IPS-NIHi11 (cell line): ENCODE data around the gene ANO7.

Experiments
- DNase-seq: peaks from one replicate; pipeline ENCODE4 v3.0.0; 2012; ENCODE audit warnings: mixed read lengths, low spot score

ANO7 gene, protein sequence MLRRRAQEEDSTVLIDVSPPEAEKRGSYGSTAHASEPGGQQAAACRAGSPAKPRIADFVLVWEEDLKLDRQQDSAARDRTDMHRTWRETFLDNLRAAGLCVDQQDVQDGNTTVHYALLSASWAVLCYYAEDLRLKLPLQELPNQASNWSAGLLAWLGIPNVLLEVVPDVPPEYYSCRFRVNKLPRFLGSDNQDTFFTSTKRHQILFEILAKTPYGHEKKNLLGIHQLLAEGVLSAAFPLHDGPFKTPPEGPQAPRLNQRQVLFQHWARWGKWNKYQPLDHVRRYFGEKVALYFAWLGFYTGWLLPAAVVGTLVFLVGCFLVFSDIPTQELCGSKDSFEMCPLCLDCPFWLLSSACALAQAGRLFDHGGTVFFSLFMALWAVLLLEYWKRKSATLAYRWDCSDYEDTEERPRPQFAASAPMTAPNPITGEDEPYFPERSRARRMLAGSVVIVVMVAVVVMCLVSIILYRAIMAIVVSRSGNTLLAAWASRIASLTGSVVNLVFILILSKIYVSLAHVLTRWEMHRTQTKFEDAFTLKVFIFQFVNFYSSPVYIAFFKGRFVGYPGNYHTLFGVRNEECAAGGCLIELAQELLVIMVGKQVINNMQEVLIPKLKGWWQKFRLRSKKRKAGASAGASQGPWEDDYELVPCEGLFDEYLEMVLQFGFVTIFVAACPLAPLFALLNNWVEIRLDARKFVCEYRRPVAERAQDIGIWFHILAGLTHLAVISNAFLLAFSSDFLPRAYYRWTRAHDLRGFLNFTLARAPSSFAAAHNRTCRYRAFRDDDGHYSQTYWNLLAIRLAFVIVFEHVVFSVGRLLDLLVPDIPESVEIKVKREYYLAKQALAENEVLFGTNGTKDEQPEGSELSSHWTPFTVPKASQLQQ

DNA sequence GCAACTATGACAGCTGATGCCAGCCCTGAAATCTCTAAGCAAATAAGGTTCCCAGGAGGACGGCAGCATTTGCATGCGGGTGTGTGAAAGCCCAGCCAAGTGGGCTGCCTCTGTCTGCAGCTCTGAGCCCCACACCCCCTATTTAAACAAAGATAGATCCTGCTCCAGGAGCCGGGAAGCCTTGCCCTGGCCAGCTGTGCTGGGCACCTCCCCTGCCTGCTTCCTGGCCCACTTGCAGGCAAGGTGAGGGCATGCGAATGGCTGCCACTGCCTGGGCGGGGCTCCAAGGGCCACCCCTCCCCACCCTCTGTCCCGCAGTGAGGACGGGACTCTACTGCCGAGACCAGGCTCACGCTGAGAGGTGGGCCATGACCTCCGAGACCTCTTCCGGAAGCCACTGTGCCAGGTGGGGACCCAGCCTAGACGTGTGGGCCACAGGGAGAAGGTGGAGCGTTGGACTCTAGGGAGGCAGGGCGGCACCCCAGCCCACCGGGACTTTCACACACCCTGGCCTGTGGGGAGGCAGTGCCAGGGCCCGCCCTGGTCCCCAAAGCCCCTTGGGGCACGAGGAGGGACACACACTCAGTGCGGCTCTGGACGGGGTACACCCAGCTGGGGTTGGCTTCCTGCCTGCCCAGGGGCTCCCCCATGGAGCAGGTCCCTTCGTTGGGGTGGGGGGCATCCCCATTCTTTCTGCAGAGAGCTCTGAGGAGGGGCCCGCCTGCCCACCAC, at the start of gene ANO7:
Gene ANO7, plus strand, starts transcription at position 317 of the 732 bp plus-strand sequence. CDS start 1,387 bp downstream, outside the sequence.
- no peak for DNase-seq

GRCh38 chr2:241139531-241140444, 48.7 kb upstream of the ANO7 start:
- DNase-seq: no peak

- no peak for DNase-seq
Measured at GRCh38 chr2:241140445-241140840, 48.0 kb upstream of the ANO7 start.

- no peak for DNase-seq
Measured at GRCh38 chr2:241141214-241141770, 47.2 kb upstream of the ANO7 start.

- no peak for DNase-seq
Measured at GRCh38 chr2:241142063-241142462, 46.4 kb upstream of the ANO7 start.

DNA sequence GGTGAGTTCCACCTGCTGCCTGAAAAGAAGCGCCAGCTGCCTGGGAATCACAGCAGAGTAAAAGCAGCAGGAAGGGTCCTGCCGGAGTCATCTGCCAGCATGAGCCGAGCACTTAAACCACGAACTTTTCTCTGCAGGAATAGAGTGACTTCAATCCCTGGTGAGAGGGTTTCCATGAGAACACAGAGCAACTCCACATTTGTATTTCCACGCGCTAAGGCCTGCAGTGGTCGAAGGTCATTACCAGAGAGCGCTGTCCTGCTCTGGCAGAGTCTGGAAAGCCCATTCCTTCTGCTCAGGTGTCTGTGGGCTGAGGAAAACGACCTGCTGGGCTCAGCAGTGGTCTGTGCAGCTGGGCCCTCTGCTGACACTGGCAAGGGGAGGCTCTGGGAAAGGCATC, 45.9 kb upstream of the ANO7 start:
- no peak for DNase-seq

DNA sequence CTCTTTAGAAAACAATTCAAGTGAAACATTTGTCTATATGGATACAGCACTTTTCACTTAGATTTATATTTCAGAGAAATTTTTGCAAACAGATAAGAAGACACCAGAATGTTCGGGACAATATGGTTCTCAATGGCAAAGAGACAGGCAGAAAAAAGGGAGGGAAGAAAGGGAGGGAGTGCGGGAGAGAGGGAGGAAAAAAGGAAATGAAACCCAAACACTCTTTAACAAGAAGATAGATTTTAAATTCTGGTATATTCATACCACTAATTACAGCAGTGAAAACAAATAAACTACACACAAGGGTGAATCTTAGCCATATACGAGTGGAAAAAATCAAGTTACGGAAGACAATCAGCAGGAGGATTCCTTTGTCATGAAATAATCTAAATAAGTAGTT, 42.2 kb upstream of the ANO7 start:
- no peak for DNase-seq

DNA sequence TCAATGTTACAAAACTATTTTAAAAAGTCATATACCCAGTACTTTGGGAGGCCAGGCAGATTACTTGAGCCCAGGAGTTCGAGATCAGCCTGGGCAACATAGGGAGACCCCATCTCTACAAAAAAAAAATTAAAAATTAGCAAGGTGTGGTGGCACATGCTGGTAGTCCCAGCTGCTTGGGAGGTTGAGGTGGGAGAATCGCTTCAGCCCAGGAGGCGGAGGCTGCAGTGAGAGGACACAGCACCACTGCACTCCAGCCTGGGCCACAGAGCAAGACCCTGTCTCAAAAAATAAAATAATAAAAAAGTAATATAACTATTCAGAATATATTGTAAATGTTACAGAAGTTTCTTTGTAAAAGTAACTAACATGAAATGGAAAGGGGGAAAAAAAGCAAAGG, 41.1 kb upstream of the ANO7 start:
- no peak for DNase-seq

- no peak for DNase-seq
Measured at GRCh38 chr2:241148239-241148638, 40.2 kb upstream of the ANO7 start.

DNA sequence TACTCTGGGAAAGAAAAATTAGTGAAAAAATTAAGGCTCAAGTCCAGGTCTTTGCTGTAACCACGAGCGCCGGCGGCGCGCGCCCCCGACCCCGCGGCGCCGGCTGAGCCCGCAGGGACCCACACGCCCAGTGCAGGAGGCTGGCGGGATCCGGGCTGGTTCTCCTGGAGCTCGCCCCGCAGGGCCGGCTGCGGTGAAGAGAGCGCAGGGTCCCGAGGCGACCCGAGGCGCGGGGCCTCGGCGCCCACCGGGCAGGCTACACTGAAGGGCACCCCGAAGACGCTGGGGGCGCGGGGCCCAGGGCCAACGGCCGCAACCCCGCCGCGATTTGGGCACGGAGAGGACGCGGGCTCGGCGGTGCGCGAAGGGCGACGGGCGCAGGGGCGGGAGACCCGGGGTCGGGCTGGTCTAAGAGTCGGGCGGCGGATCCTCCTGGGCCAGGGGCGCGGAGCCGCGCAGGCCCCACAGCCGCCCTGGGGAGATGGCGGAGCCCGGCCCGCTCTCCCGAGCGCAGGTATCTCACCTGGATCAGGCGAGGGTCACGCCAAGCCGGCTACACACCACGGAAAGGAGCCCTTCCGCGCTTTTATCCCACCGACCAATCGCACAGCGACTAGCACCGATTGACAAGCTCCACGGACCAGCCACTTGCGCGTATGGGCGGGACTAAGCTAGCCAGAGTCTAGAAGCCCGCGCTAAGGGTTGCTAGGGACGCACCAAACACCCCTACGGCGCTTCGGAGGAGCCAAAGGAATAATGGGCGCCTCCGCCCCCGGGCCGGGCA, 39.4 kb upstream of the ANO7 start, which contains the start of gene PASK:
Gene PASK, minus strand, starts transcription at position 582 of the 784 bp plus-strand sequence. CDS start 6,440 bp downstream, outside the sequence.
- DNase-seq: peak; percentile 94

- no peak for DNase-seq
Measured at GRCh38 chr2:241149675-241149924, 38.9 kb upstream of the ANO7 start.

DNA sequence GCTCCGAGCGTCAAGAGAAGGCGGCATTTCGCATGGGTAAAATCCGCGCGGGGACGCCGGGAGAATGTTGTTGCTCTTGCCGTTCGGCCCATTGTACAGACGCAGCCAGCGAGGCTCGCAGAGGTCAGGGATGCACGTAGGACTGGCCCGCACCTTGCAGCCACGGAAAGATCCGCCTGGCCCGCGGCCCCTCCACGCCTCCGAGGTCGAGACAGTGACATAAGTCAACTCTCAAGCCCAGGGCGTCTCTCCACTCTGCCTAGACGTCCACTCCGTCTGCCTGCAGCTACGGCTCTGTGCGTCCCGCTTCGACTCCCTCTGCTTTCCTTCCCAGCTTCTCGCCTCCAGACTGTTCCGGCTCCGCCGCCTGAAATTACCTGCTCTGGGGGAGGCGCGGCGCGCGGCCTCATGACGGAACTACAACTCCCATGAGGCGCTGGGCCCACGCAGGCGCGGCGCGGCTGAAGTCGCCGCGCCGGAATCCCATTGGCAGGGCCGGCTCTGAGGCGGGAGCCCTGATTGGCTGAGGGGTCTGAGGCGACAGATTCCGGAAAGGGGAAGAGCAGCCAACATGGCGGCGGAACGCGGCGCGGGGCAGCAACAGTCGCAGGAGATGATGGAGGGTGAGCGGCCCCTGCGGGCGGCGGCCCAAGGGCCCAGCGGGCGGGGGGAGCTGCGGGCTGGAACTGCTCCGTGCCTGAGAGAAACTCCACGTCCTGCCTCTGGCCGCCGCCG, 38.4 kb upstream of the ANO7 start, which contains the start of gene PPP1R7:
Gene PPP1R7, plus strand, starts transcription at position 543 of the 735 bp plus-strand sequence. Its CDS starts 29 bp downstream, at position 572.
- peak; percentile 99 for DNase-seq

DNA sequence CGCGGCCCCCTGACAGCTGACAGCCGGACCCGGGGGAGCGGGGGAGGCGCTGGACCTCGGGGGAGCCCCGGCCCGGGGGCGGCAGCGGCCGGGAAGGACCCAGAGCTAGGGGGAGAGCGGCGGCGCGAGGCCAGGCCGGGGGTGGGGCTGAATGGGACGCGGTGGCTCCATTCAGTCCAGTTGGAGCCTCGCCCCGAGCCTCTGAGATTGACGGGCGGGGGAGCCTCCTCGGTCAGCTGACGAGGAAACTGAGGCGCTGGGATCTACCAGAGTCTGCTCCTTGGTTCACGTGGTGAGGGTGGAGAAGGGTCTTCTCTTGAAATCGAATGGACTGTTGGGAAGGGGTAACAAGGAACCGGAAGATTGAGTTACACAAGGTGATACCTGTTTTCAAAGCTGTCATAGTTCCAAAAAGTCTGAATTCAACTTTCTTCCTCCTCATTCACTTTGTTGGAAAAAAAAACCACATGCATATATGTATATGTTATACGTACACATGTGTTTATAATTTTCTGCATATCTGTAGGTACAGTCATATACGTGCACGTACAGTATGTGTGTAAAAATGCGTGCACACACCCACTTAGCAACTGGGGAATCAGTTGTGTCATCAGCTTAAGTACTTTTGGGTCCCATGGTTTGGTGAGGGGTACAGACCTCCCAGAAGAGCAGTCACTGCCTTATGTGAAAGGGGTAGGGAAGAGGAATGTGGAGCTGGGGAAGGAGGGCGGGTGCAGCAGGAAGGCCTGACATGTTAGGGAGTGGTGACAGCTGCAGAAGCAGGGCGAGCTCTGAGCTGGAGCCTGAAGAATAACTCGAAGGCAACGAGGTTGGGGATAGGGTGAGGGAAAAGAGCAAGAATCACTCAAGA, 37.6 kb upstream of the ANO7 start:
- DNase-seq: no peak

DNA sequence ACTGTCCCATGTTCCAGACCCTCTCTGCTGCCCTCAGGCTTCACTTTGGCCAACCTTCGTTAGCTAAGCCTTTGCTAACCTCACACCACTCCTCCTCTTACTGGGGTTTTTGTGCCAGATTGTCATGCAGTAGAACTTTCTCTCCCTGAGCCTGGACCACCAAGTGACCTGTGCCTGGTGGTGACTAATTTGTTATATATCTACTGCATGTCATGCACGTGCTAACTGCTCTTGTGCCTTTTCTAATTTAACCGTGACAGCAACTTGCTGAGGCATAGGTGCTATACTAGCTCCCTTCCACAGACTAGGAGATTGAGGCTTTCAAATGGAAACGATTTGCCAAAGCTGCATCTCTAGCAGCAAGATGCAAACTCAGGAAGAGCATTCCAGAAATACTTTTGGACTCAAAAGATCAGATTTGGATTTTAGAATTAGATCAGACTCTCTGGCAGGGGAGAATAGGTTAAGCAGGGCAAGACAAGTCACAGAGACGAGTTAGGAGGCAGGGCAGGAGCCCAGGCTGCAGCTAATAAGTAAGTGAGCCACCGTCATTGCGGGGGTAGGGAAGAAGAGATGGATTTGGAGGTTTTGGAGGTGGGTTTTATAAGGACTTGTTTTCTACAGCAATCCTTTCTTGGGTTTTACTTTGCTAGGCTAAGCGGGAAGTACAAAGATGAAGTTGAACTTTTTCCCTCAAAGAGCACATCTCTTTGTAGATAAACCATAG, 36.4 kb upstream of the ANO7 start:
- DNase-seq: no peak

GRCh38 chr2:241153616-241154015, 34.9 kb upstream of the ANO7 start:
- DNase-seq: no peak

- no peak for DNase-seq
Measured at GRCh38 chr2:241154915-241155314, 33.6 kb upstream of the ANO7 start.

DNA sequence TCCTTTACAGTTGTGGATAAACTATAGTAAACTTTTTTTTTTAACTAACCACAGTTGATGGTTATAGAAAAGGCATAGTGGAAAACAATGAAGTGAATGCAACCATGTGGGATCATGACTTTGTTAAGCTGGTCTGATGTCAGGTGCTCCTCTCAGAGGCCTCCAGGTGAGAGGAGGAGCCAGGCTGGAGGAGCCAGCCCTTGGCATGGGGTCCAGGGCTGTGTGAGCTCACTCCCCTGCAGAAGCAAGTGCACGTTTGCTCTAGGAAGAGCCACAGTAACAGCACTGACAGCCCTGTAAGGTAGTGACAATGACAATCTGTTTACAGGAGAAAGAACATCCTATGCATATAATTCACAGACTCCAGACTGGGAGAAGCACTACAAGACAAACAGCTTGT, 32.5 kb upstream of the ANO7 start:
- DNase-seq: no peak

DNA sequence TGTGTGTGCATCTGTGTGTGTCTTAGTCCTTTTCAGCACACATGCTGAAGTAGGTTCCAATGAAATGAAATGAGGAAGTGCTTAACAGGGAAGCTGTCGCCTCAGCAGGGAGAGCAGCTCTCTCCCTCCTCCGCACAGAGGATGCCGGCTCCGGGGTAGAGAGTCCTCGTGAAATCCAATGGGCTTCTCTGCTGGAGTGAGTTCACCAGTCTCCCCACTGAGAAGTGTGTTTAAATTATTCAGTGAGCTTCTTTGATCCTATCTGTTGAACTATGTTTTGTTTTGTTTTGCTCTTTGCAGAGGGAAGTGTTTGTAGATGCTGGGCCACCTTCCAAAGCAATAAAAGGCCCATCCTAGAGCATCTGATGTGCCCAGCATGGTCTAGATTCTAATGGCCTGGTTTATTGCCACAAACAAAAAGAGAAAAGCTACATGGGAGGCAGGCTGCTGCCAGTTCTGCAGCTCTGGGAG, 31.5 kb upstream of the ANO7 start:
- no peak for DNase-seq
